Gastrocnemius medialis (tissue), 4 donors: Measurements from ENCODE around the gene ABCG4. TPM values are rescaled to one million over a fixed set of nuclear protein-coding genes. Genes with fewer than 3 reads are reported as not detected.

ENCODE experiments used
- ATAC-seq, 2 donors: fragments of 150-250 bp; one replicate each; pipeline ENCODE4 v1.9.1; 2016
- DNase-seq, 2 donors: peaks; one replicate each; pipeline ENCODE4 v3.0.0-alpha.2; 2019
- H3K27ac ChIP-seq, 4 donors: fragments of 200-600 bp; sonication (generic); 1 replicate in 1 of 4; 2 replicates in 3 of 4; pipeline ENCODE4 v1.5.1; 2016 to 2018; ENCODE audit warnings: mild to moderate bottlenecking in 2 of 4, moderate library complexity in 1 of 4
- H3K27me3 ChIP-seq, 3 donors: fragments of 200-600 bp; sonication (generic) in 2 of 3; 1 replicate in 1 of 3; 2 replicates in 2 of 3; pipeline versions ENCODE4 v1.5.1 to v1.6.0; 2016 to 2019; ENCODE audit warnings: mild to moderate bottlenecking in 1 of 3, moderate library complexity in 1 of 3
- H3K36me3 ChIP-seq, 2 donors: fragments of 200-600 bp; sonication (generic) in 1 of 2; one replicate each; pipeline ENCODE4 v1.5.1; 2017 to 2018
- H3K4me1 ChIP-seq, 2 donors: fragments of 200-600 bp; sonication (generic) in 1 of 2; one replicate each; pipeline ENCODE4 v1.5.1; 2016 to 2017; ENCODE audit warnings: mild to moderate bottlenecking in 2 of 2
- H3K4me3 ChIP-seq, 4 donors: fragments of 200-600 bp; sonication (generic) in 3 of 4; 1 replicate in 1 of 4; 2 replicates in 3 of 4; pipeline ENCODE4 v1.5.1; 2016 to 2019; ENCODE audit warnings: mild to moderate bottlenecking in 2 of 4
- H3K9me3 ChIP-seq, 3 donors: fragments of 200-600 bp; sonication (generic) in 2 of 3; 1 replicate in 1 of 3; 2 replicates in 2 of 3; pipeline ENCODE4 v1.5.1; 2016 to 2019
- CTCF ChIP-seq, 5 experiments: fragments of 450-650 bp in 3 of 5; fragments of 200-600 bp in 2 of 5; sonication (generic) in 2 of 5; IDR thresholded peaks in 4 of 5; conservative IDR thresholded peaks in 1 of 5; 1 replicate in 4 of 5; 2 replicates in 1 of 5; pipeline ENCODE4 v1.5.1; 2016 to 2019; ENCODE audit warnings: antibody characterized with exemption in 5 of 5, mild to moderate bottlenecking in 3 of 5, moderate library complexity in 3 of 5
- POLR2A ChIP-seq, 2 donors: fragments of 450-650 bp; IDR thresholded peaks; one replicate each; pipeline ENCODE4 v1.6.1; 2017; ENCODE audit warnings: antibody characterized with exemption in 2 of 2, mild to moderate bottlenecking in 2 of 2, moderate library complexity in 2 of 2
- in situ Hi-C, 4 donors: fragments of 200-750 bp; cut with MboI; loops; one replicate each; pipeline versions ENCODE4 v1.15.0 to v1.8.0; 2017; ENCODE audit warnings: low sequenced_read_pairs in 4 of 4
- intact Hi-C: fragments of 100-400 bp; cut with DNase I; formaldehyde crosslinking; loops from one replicate; pipeline ENCODE4 v1.15.1; 2023; ENCODE audit warnings: low total_unique reads
- total RNA-seq, 4 donors: library from RNA; depleted of rRNA; stranded (reverse); fragments of >200 nt; gene quantifications; one replicate each; pipeline versions ENCODE4 v1.1.0 to v1.2.3, GENCODE V29; 2016

ABCG4 gene
- total RNA-seq, 4 donors from 2014 or later, result not detected

- Histone ChIP-seq H3K9me3 (no peaks in the 10 kb centered on the region), H3K4me3 (peak overlapping the region; percentile 73 to 98 (median 90)), H3K27ac (peak overlapping the region; percentile 89 to 98 (median 94)), H3K4me1 (peaks cover 15 to 17% of the 10 kb centered on the region in 2 donors), H3K36me3 (no peaks in the 10 kb centered on the region), H3K27me3 (no peaks in the 10 kb centered on the region)
- DNase-seq (no peak), ATAC-seq (no peak)
- intact Hi-C loops, result loop anchor here (5.0 to 10.0 kb wide), 5 partner anchors 60 to 267 kb away; partner anchors contain the start of gene VPS11
- TF ChIP-seq CTCF (IDR thresholded peaks at IDR 0.05 in 4 of 5, conservative IDR thresholded peaks at IDR 0.05 in 1 of 5), result no peak
- no peak for TF ChIP-seq POLR2A (IDR thresholded peaks at IDR 0.05)
- in situ Hi-C loops, result loop anchor here in 1 of 4 donors (10.0 kb wide), 1 partner anchor 117 kb away; no protein-coding TSS in a partner anchor
These were observed 58.6 kb downstream of the ABCG4 start for GRCh38 chr11:119207415-119207960.

- DNase-seq, result no peak
- in situ Hi-C loops (loop anchor here in 1 of 4 donors (10.0 kb wide), 1 partner anchor 116 kb away; no protein-coding TSS in a partner anchor), intact Hi-C loops (loop anchor here (5.0 to 10.0 kb wide), 5 partner anchors 58 to 266 kb away; partner anchors contain the start of gene VPS11)
- ATAC-seq, result no peak
- Histone ChIP-seq H3K36me3 (no peaks in the 10 kb centered on the region), H3K9me3 (no peaks in the 10 kb centered on the region), H3K4me3 (no peak overlapping the region), H3K27me3 (no peaks in the 10 kb centered on the region), H3K27ac (no peak overlapping the region), H3K4me1 (peaks cover 15 to 23% of the 10 kb centered on the region in 2 donors)
- TF ChIP-seq CTCF (IDR thresholded peaks at IDR 0.05 in 4 of 5, conservative IDR thresholded peaks at IDR 0.05 in 1 of 5), result no peak
- no peak for TF ChIP-seq POLR2A (IDR thresholded peaks at IDR 0.05)
These were observed 60.3 kb downstream of the ABCG4 start for GRCh38 chr11:119209186-119209585.

- Histone ChIP-seq H3K9me3 (no peaks in the 10 kb centered on the region), H3K4me3 (no peak overlapping the region), H3K36me3 (no peaks in the 10 kb centered on the region), H3K27me3 (no peaks in the 10 kb centered on the region), H3K4me1 (peaks cover 15 to 23% of the 10 kb centered on the region in 2 donors), H3K27ac (no peak overlapping the region)
- TF ChIP-seq POLR2A (IDR thresholded peaks at IDR 0.05) (no peak), CTCF (IDR thresholded peaks at IDR 0.05 in 4 of 5, conservative IDR thresholded peaks at IDR 0.05 in 1 of 5) (no peak)
- DNase-seq, result no peak
- no peak for ATAC-seq
- in situ Hi-C loops (no loop called here), intact Hi-C loops (no loop called here)
These were observed 61.2 kb downstream of the ABCG4 start for GRCh38 chr11:119210050-119210449.

Other genes starting within 250 kb of the ABCG4 start
- 10 to 100 TPM; 17.1 to 35.6 (median 23.8) TPM for gene BCL9L, start 223.1 kb upstream of the ABCG4 start, total RNA-seq
- gene UPK2, start 192.8 kb upstream of the ABCG4 start, total RNA-seq, result not detected
- not detected for gene FOXR1, start 177.3 kb upstream of the ABCG4 start, total RNA-seq
- 10 to 100 TPM in 3 of 4 donors, 1 to 10 TPM in 1; 7.4 to 36.4 (median 16.1) TPM for gene CENATAC, start 150.9 kb upstream of the ABCG4 start, total RNA-seq
- gene RPS25, start 130.7 kb upstream of the ABCG4 start, total RNA-seq, result 1,000 to 10,000 TPM; 1,700 to 2,567 (median 1,849) TPM
- 10 to 100 TPM; 43.0 to 82.8 (median 66.9) TPM for gene TRAPPC4, start 130.3 kb upstream of the ABCG4 start, total RNA-seq
- 10 to 100 TPM; 29.7 to 72.9 (median 56.4) TPM for gene SLC37A4, start 118.2 kb upstream of the ABCG4 start, total RNA-seq
- gene HYOU1, start 91.8 kb upstream of the ABCG4 start, total RNA-seq, result 10 to 100 TPM; 18.4 to 29.2 (median 21.9) TPM
- 10 to 100 TPM; 16.5 to 25.9 (median 20.3) TPM for gene VPS11, start 81.2 kb upstream of the ABCG4 start, total RNA-seq
- 10 to 100 TPM in 3 of 4 donors, 1 to 10 TPM in 1; 8.7 to 31.1 (median 14.5) TPM for gene HMBS, start 64.2 kb upstream of the ABCG4 start, total RNA-seq
- gene DPAGT1, start 47.2 kb upstream of the ABCG4 start, total RNA-seq, result 10 to 100 TPM in 3 of 4 donors, 1 to 10 TPM in 1; 8.9 to 34.0 (median 15.1) TPM
- 10 to 100 TPM; 10.0 to 30.7 (median 18.7) TPM for gene C2CD2L, start 41.7 kb upstream of the ABCG4 start, total RNA-seq
- gene HINFP, start 27.5 kb upstream of the ABCG4 start, total RNA-seq, result 10 to 100 TPM in 3 of 4 donors, 1 to 10 TPM in 1; 8.1 to 17.8 (median 15.3) TPM
- 10 to 100 TPM; 12.2 to 21.3 (median 16.4) TPM for gene NLRX1, start 19.7 kb downstream of the ABCG4 start, total RNA-seq
- gene NHERF4, start 36.4 kb downstream of the ABCG4 start, total RNA-seq, result under 1 TPM in 1 of 4 donors, not detected in 3; 0.46 TPM
- gene CBL, start 57.3 kb downstream of the ABCG4 start, total RNA-seq, result 1 to 10 TPM; 3.0 to 6.7 (median 4.5) TPM
- 100 to 1,000 TPM in 3 of 4 donors, 10 to 100 TPM in 1; 22.6 to 193 (median 123) TPM for gene MCAM, start 168.1 kb downstream of the ABCG4 start, total RNA-seq
- gene RNF26, start 185.5 kb downstream of the ABCG4 start, total RNA-seq, result 1 to 10 TPM; 3.8 to 5.1 (median 4.7) TPM
- 10 to 100 TPM in 1 of 4 donors, 1 to 10 TPM in 3; 4.0 to 16.0 (median 6.0) TPM for gene C1QTNF5, start 191.8 kb downstream of the ABCG4 start, total RNA-seq
- not detected for gene MFRP, start 197.7 kb downstream of the ABCG4 start, total RNA-seq
- 100 to 1,000 TPM in 1 of 4 donors, 10 to 100 TPM in 3; 19.4 to 105 (median 46.0) TPM for gene USP2, start 232.6 kb downstream of the ABCG4 start, total RNA-seq